Measurements from ENCODE around the gene VWA8.

- TF ChIP-seq CTCF (IDR thresholded peaks at IDR 0.05) (no peak), POLR2A (IDR thresholded peaks at IDR 0.05) (no peak), EP300 (IDR thresholded peaks at IDR 0.05) (no peak)
Observed at GRCh38 chr13:41969072-41969471, 8.2 kb upstream of the VWA8 start.
